Measurements from ENCODE around the gene TP73. TPM values are rescaled to one million over a fixed set of nuclear protein-coding genes. Genes with fewer than 3 reads are reported as not detected.

TP73 gene
- total RNA-seq, 2 experiments from 2014 or later: not detected

DNA sequence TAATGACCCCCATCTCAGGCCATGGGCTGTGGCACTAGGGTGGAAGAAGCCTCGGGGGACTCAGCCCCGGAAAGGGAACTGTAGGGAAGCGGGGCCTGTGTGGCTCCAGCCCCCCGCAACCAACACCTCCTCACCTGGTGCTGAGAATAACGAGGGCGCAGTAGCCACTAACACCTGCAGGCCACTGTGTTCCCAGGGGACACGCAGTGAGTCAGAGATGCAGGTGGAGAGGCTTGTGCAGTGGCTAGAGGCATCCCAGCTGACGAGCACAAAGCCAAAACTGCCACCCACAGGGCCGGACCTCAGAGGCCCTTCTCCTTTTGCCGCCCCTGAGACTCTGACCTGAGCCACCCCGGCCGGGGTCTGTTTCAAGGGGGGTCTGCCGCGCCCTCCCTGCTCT, 66.4 kb downstream of the TP73 start:
- no peak for ATAC-seq (ENCODE audit: poor library complexity)
- Mint-ChIP-seq H3K4me3 (no peak overlapping the region), H3K36me3 (ENCODE audit: low read depth) (no peaks in the 10 kb centered on the region), H3K4me1 (ENCODE audit: low read depth) (peaks cover 3% of the 10 kb centered on the region), H3K27me3 (no peaks in the 10 kb centered on the region), H3K27ac (no peak overlapping the region), H3K9me3 (no peaks in the 10 kb centered on the region)
- intact Hi-C loops (cut with DNase I, micrococcal nuclease): no loop called here
- CTCF ChIA-PET: no interaction called here
- POLR2A ChIA-PET: no interaction called here
- peaks cover 28% of the 10 kb centered on the region for H3K4me1 ChIP-seq (ENCODE audit: insufficient read depth, low read length)
- no peaks in the 10 kb centered on the region for H3K9me3 ChIP-seq (ENCODE audit: control insufficient read depth in 1 of 2, insufficient read depth in 1 of 2, low read length in 2 of 2)
- no peak overlapping the region for H3K27ac ChIP-seq (ENCODE audit: low read depth in 1 of 2, low read length in 2 of 2)
- H3K27me3 ChIP-seq (ENCODE audit: control insufficient read depth in 1 of 2, insufficient read depth in 2 of 2, low read length in 2 of 2): no peaks in the 10 kb centered on the region
- no peak for DNase-seq
- no peak overlapping the region for H3K4me3 ChIP-seq (ENCODE audit: low read length)
- TF ChIP-seq, protein P1, sequence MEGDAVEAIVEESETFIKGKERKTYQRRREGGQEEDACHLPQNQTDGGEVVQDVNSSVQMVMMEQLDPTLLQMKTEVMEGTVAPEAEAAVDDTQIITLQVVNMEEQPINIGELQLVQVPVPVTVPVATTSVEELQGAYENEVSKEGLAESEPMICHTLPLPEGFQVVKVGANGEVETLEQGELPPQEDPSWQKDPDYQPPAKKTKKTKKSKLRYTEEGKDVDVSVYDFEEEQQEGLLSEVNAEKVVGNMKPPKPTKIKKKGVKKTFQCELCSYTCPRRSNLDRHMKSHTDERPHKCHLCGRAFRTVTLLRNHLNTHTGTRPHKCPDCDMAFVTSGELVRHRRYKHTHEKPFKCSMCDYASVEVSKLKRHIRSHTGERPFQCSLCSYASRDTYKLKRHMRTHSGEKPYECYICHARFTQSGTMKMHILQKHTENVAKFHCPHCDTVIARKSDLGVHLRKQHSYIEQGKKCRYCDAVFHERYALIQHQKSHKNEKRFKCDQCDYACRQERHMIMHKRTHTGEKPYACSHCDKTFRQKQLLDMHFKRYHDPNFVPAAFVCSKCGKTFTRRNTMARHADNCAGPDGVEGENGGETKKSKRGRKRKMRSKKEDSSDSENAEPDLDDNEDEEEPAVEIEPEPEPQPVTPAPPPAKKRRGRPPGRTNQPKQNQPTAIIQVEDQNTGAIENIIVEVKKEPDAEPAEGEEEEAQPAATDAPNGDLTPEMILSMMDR (IDR thresholded peaks at IDR 0.05): no peak
- no peaks in the 10 kb centered on the region for H3K36me3 ChIP-seq (ENCODE audit: insufficient read depth, low read length)

DNA sequence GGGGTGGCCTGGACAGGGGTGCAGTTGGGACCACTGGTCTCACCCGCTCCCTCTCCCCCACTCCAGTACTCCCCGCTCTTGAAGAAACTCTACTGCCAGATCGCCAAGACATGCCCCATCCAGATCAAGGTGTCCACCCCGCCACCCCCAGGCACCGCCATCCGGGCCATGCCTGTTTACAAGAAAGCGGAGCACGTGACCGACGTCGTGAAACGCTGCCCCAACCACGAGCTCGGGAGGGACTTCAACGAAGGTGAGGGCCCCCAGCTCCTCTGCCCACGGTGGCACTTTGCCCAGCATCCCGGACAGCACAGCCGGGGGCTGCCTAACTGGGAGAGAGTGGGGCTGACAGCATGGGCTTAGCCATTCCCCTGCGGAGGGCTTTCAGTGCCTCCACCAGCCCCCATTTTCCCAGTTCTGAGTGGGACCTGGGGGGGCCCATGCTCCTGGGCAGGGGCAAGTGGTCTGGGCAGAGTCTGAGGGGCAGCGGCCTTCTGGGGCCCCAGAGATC, 69.7 kb downstream of the TP73 start:
- Histone ChIP-seq H3K27me3 (ENCODE audit: control insufficient read depth in 1 of 2, insufficient read depth in 2 of 2, low read length in 2 of 2) (no peaks in the 10 kb centered on the region), H3K27ac (ENCODE audit: low read depth in 1 of 2, low read length in 2 of 2) (no peak overlapping the region), H3K9me3 (ENCODE audit: control insufficient read depth in 1 of 2, insufficient read depth in 1 of 2, low read length in 2 of 2) (no peaks in the 10 kb centered on the region), H3K4me1 (ENCODE audit: insufficient read depth, low read length) (peaks cover 30% of the 10 kb centered on the region), H3K4me3 (ENCODE audit: low read length) (no peak overlapping the region), H3K36me3 (ENCODE audit: insufficient read depth, low read length) (no peaks in the 10 kb centered on the region)
- H3K36me3 Mint-ChIP-seq (ENCODE audit: low read depth): no peaks in the 10 kb centered on the region
- H3K4me3 Mint-ChIP-seq: no peak overlapping the region
- intact Hi-C loops (cut with DNase I, micrococcal nuclease): loop anchor here in 1 of 2 experiments (5.0 kb wide), 2 partner anchors 75 to 100 kb away; no protein-coding TSS in a partner anchor
- peaks cover 7% of the 10 kb centered on the region for H3K27me3 Mint-ChIP-seq
- TF ChIP-seq, protein P1 (IDR thresholded peaks at IDR 0.05): no peak
- H3K27ac Mint-ChIP-seq: no peak overlapping the region
- no peak for ATAC-seq (ENCODE audit: poor library complexity)
- CTCF ChIA-PET: no interaction called here
- POLR2A ChIA-PET: no interaction called here
- DNase-seq: no peak
- H3K9me3 Mint-ChIP-seq: no peaks in the 10 kb centered on the region
- peaks cover 8% of the 10 kb centered on the region for H3K4me1 Mint-ChIP-seq (ENCODE audit: low read depth)

DNA sequence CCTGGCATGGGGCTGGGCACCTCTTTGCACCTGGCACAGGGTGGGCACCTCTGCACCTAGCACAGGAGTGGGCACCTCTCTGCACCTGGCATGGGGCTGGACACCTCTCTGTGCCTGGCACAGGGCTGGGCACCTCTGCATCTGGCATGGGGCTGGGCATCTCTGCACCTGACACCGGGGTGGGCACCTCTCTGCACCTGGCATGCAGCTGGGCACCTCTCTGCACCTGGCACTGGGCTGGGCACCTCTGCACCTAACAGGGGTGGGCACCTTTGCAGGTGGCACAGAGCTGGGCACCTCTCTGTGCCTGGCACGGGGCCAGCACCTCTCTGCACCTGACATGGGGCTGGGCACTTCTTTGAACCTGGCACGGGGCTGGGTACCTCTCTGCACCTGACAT, 70.5 kb downstream of the TP73 start:
- ChIA-PET POLR2A (no interaction called here), CTCF (no interaction called here)
- H3K9me3 ChIP-seq (ENCODE audit: control insufficient read depth in 1 of 2, insufficient read depth in 1 of 2, low read length in 2 of 2): no peaks in the 10 kb centered on the region
- Mint-ChIP-seq H3K9me3 (no peaks in the 10 kb centered on the region), H3K36me3 (ENCODE audit: low read depth) (no peaks in the 10 kb centered on the region), H3K27me3 (peaks cover 9% of the 10 kb centered on the region), H3K4me1 (ENCODE audit: low read depth) (peaks cover 8% of the 10 kb centered on the region), H3K4me3 (no peak overlapping the region), H3K27ac (no peak overlapping the region)
- no peak overlapping the region for H3K27ac ChIP-seq (ENCODE audit: low read depth in 1 of 2, low read length in 2 of 2)
- no peak overlapping the region for H3K4me3 ChIP-seq (ENCODE audit: low read length)
- DNase-seq: no peak
- H3K36me3 ChIP-seq (ENCODE audit: insufficient read depth, low read length): no peaks in the 10 kb centered on the region
- no peaks in the 10 kb centered on the region for H3K27me3 ChIP-seq (ENCODE audit: control insufficient read depth in 1 of 2, insufficient read depth in 2 of 2, low read length in 2 of 2)
- TF ChIP-seq, protein P1 (IDR thresholded peaks at IDR 0.05): no peak
- no peak for ATAC-seq (ENCODE audit: poor library complexity)
- H3K4me1 ChIP-seq (ENCODE audit: insufficient read depth, low read length): peaks cover 30% of the 10 kb centered on the region
- intact Hi-C loops (cut with DNase I, micrococcal nuclease): loop anchor here in 1 of 2 experiments (5.0 kb wide), 2 partner anchors 76 to 101 kb away; no protein-coding TSS in a partner anchor
